ENCODE measurements around the gene LRP1.

GRCh38 chr12:57171668-57172067 lies 43.4 kb downstream of the LRP1 start:
- no peak for TF ChIP-seq CTCF (conservative IDR thresholded peaks at IDR 0.05; ENCODE audit: low read depth in 2 of 2)
- no peak for TF ChIP-seq EZH2 (IDR thresholded peaks at IDR 0.05; ENCODE audit: low read depth, unreplicated experiment)
- no peak for TF ChIP-seq POLR2AphosphoS5 (IDR thresholded peaks at IDR 0.05; ENCODE audit: low read depth)
- no peak for TF ChIP-seq EZH2phosphoT487 (IDR thresholded peaks at IDR 0.05; ENCODE audit: unreplicated experiment)
- TF ChIP-seq REST (IDR thresholded peaks at IDR 0.05; ENCODE audit: unreplicated experiment), result no peak
- TF ChIP-seq, protein P1, sequence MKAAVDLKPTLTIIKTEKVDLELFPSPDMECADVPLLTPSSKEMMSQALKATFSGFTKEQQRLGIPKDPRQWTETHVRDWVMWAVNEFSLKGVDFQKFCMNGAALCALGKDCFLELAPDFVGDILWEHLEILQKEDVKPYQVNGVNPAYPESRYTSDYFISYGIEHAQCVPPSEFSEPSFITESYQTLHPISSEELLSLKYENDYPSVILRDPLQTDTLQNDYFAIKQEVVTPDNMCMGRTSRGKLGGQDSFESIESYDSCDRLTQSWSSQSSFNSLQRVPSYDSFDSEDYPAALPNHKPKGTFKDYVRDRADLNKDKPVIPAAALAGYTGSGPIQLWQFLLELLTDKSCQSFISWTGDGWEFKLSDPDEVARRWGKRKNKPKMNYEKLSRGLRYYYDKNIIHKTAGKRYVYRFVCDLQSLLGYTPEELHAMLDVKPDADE (IDR thresholded peaks at IDR 0.05), result no peak
- no peak for TF ChIP-seq STAT1 (IDR thresholded peaks at IDR 0.05; ENCODE audit: unreplicated experiment)
- TF ChIP-seq JUNB (IDR thresholded peaks at IDR 0.05; ENCODE audit: unreplicated experiment), result no peak
